Gastroesophageal sphincter (tissue), 4 donors: ENCODE data around the gene BTLA. TPM values are rescaled to one million over a fixed set of nuclear protein-coding genes. Genes with fewer than 3 reads are reported as not detected.

Experiments
- ATAC-seq: fragments of 150-250 bp; one replicate; pipeline ENCODE4 v1.9.1; 2016; ENCODE audit warnings: mild to moderate bottlenecking, moderate library complexity
- H3K27ac ChIP-seq, 4 donors: fragments of 200-600 bp; sonication (generic) in 3 of 4; 1 replicate in 3 of 4; 2 replicates in 1 of 4; pipeline ENCODE4 v1.5.1; 2016 to 2019
- H3K27me3 ChIP-seq: fragments of 200-600 bp; sonication (generic); one replicate; pipeline ENCODE4 v1.5.1; 2019
- H3K36me3 ChIP-seq, 2 donors: fragments of 200-600 bp; sonication (generic); one replicate each; pipeline ENCODE4 v1.5.1; 2019; ENCODE audit warnings: control low read depth in 1 of 2
- H3K4me1 ChIP-seq, 3 donors: fragments of 200-600 bp; sonication (generic); 1 replicate in 2 of 3; 2 replicates in 1 of 3; pipeline ENCODE4 v1.5.1; 2016 to 2019; ENCODE audit warnings: control low read depth in 2 of 3
- H3K4me3 ChIP-seq, 2 donors: fragments of 200-600 bp; sonication (generic); one replicate each; pipeline ENCODE4 v1.5.1; 2019; ENCODE audit warnings: mild to moderate bottlenecking in 1 of 2, moderate library complexity in 1 of 2
- H3K9me3 ChIP-seq, 3 donors: fragments of 200-600 bp; sonication (generic); one replicate each; pipeline ENCODE4 v1.5.1; 2017 to 2019; ENCODE audit warnings: control low read depth in 2 of 3
- EP300 ChIP-seq: sonication (generic); formaldehyde crosslinking; IDR thresholded peaks from one replicate; pipeline ENCODE4 v1.6.1; 2017; ENCODE audit warnings: antibody characterized with exemption, mild to moderate bottlenecking
- POLR2A ChIP-seq, 2 donors: fragments of 450-650 bp; IDR thresholded peaks; one replicate each; pipeline ENCODE4 v1.6.1; 2017; ENCODE audit warnings: antibody characterized with exemption in 2 of 2, mild to moderate bottlenecking in 2 of 2, moderate library complexity in 1 of 2
- POLR2AphosphoS5 ChIP-seq: sonication (generic); formaldehyde crosslinking; IDR thresholded peaks from one replicate; pipeline ENCODE4 v1.6.1; 2017; ENCODE audit warnings: antibody characterized with exemption
- whole genome bisulfite sequencing, 2 donors: methylation state at CpG; one replicate each; pipeline ENCODE4 v1.1.5; 2018; ENCODE audit warnings: low coverage in 1 of 2; 5-methylcytosine and 5-hydroxymethylcytosine counted together
- total RNA-seq, 4 donors: library from RNA; depleted of rRNA; stranded (reverse); fragments of >200 nt; gene quantifications; one replicate each; pipeline ENCODE4 v1.1.0, GENCODE V29; 2016
- TF ChIP-seq, protein P1 (sequence below), 4 experiments: fragments of 200-600 bp in 2 of 4; fragments of 450-650 bp in 2 of 4; sonication (generic) in 1 of 4; IDR thresholded peaks; one replicate each; pipeline ENCODE4 v1.5.1; 2017 to 2019; ENCODE audit warnings: antibody characterized with exemption in 4 of 4, mild to moderate bottlenecking in 2 of 4, moderate library complexity in 2 of 4

Gene BTLA
- total RNA-seq, 4 donors from 2014 or later, result 0.08 to 1.8 TPM; not detected in 2

DNA sequence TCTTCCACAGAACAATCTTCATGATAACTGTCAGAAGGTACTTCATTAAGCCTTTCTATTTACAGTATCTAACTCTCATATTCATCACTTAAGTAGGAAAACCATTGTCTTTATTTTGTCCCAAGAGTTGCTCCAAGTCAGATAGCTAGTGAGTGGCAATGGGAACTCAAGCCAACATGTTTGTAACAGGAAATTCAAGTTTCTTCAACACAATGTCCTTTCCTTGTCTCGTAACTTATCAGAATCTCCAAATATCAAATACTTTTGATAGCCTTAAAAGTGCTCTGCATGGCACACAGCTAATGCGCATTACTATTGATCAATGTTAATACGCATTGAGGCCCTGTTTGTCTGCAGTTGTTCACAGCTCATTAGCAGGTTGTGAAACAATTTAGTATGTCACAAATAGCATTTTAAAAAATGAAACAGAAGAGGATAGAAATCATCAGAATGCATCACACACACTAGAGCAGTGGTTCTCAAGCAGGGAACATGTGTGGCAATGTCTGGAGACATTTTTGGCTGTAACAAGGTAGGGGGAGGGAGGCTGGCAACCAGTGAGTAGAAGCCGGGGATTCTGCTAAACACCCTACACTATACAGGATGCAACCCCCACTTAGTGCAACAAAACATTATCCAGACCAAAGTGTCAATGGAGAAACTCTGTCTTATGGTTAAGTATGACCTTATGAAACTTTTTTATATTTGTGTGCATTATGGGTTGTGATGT is 27.5 kb downstream of the BTLA start:
- WGBS, 2 donors, result 84 to 86% methylated on average over 4 of the region's 4 CpGs
- no peaks in the 10 kb centered on the region for H3K36me3 ChIP-seq
- H3K27ac ChIP-seq, result no peak overlapping the region
- TF ChIP-seq POLR2A (IDR thresholded peaks at IDR 0.05) (no peak), POLR2AphosphoS5 (no peak), EP300 (no peak)
- TF ChIP-seq, protein P1, sequence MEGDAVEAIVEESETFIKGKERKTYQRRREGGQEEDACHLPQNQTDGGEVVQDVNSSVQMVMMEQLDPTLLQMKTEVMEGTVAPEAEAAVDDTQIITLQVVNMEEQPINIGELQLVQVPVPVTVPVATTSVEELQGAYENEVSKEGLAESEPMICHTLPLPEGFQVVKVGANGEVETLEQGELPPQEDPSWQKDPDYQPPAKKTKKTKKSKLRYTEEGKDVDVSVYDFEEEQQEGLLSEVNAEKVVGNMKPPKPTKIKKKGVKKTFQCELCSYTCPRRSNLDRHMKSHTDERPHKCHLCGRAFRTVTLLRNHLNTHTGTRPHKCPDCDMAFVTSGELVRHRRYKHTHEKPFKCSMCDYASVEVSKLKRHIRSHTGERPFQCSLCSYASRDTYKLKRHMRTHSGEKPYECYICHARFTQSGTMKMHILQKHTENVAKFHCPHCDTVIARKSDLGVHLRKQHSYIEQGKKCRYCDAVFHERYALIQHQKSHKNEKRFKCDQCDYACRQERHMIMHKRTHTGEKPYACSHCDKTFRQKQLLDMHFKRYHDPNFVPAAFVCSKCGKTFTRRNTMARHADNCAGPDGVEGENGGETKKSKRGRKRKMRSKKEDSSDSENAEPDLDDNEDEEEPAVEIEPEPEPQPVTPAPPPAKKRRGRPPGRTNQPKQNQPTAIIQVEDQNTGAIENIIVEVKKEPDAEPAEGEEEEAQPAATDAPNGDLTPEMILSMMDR (IDR thresholded peaks at IDR 0.05), result no peak
- H3K9me3 ChIP-seq, result no peaks in the 10 kb centered on the region
- no peak for ATAC-seq
- no peaks in the 10 kb centered on the region for H3K27me3 ChIP-seq
- no peak overlapping the region for H3K4me3 ChIP-seq
- no peaks in the 10 kb centered on the region for H3K4me1 ChIP-seq

DNA sequence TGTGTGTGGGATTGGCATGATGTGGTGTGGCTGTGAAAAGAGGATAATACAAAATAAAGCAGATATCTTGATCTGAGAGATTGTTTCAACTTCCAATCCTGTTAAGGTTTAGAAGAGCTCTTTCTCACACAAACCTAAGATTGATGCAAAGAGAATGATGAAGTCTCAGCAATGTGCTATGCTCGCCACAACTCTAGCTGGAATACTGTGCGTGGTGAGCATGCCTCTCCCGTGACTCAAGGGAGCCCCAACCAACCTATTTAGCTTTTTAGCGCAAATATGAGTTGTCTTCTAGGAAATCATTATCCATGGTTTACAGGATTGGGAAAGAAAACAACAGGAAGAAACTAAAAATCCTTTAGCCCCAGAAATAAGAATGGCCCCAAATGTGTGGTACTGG is 28.5 kb downstream of the BTLA start:
- WGBS, 2 donors, result 91 to 97% methylated on average over 4 of the region's 4 CpGs
- Histone ChIP-seq H3K36me3 (no peaks in the 10 kb centered on the region), H3K9me3 (no peaks in the 10 kb centered on the region), H3K27ac (no peak overlapping the region), H3K27me3 (no peaks in the 10 kb centered on the region), H3K4me3 (no peak overlapping the region), H3K4me1 (no peaks in the 10 kb centered on the region)
- ATAC-seq, result no peak
- TF ChIP-seq, protein P1 (IDR thresholded peaks at IDR 0.05), result no peak
- no peak for TF ChIP-seq POLR2A (IDR thresholded peaks at IDR 0.05)
- no peak for TF ChIP-seq POLR2AphosphoS5
- no peak for TF ChIP-seq EP300

DNA sequence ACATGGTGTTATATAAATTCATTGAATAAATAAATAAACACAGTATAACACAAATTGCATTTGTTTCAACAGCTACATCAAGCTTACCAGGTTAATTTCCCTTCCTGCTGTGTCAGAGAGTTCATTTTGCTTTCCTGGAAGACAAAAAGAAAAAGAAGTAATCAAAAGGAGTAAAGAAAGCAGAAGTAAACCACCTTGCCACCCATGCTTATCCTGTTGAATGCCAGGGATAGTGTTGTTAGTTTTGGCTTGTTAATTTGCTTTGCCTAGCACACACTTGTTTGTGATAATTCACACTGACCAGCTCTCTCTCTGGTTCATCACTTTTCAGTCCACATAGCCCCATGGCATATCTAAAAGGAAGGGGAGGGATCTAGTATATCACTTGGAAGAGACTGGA is 29.6 kb downstream of the BTLA start:
- no peak for ATAC-seq
- TF ChIP-seq POLR2AphosphoS5, result no peak
- TF ChIP-seq, protein P1 (IDR thresholded peaks at IDR 0.05), result no peak
- Histone ChIP-seq H3K4me1 (no peaks in the 10 kb centered on the region), H3K36me3 (no peaks in the 10 kb centered on the region), H3K4me3 (no peak overlapping the region), H3K27me3 (no peaks in the 10 kb centered on the region), H3K9me3 (no peaks in the 10 kb centered on the region), H3K27ac (no peak overlapping the region)

DNA sequence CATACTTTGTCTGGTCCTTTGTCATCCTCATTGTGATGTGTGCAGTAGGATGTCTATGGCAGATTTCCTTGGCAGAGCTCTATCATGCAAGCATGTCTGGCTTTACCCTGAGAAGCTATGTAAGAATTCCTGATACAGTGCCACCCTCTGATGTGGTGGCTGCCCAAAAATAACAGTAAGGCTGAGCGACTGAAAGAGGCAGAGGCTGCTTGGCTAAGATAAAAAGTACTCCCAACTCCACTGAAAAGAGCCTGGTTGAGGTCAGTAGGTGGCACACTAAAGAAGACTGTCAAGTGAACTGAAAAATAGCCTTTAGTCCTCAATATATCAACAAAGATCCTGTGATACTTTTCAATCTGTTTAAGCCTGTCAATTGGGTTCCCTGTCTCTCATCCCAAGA is 31.7 kb downstream of the BTLA start:
- H3K4me1 ChIP-seq, result no peaks in the 10 kb centered on the region
- WGBS, 2 donors, result 83% methylated on average over 1 of the region's 1 CpG; no CpG with 5 or more reads in 1 of the 2 donors
- TF ChIP-seq POLR2A (IDR thresholded peaks at IDR 0.05) (no peak), POLR2AphosphoS5 (no peak), EP300 (no peak)
- TF ChIP-seq, protein P1 (IDR thresholded peaks at IDR 0.05), result no peak
- no peak for ATAC-seq
- no peak overlapping the region for H3K4me3 ChIP-seq
- H3K36me3 ChIP-seq, result no peaks in the 10 kb centered on the region
- H3K9me3 ChIP-seq, result no peaks in the 10 kb centered on the region
- no peak overlapping the region for H3K27ac ChIP-seq
- no peaks in the 10 kb centered on the region for H3K27me3 ChIP-seq

DNA sequence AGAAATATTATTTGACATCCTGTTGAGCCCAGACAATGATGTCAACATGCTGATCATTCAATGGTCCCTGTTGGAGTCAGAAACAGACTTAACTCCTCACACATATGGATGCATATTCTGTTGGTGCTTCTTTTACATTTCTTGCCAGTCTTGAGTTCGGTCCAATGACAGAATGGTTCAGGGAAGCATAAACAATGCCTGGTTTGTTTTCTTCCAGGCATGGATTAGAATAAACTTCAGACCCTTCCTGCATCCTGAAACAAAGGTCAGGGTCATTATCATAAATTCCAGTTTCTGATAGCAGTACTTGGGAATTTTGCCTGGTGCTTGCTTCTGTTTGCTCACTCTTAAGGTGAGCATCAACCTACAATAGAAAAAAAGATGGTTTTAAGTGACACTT is 33.3 kb downstream of the BTLA start:
- Histone ChIP-seq H3K36me3 (no peaks in the 10 kb centered on the region), H3K9me3 (no peaks in the 10 kb centered on the region), H3K4me1 (no peaks in the 10 kb centered on the region), H3K27ac (no peak overlapping the region), H3K27me3 (no peaks in the 10 kb centered on the region), H3K4me3 (no peak overlapping the region)
- TF ChIP-seq POLR2A (IDR thresholded peaks at IDR 0.05) (no peak), EP300 (no peak), POLR2AphosphoS5 (no peak)
- TF ChIP-seq, protein P1 (IDR thresholded peaks at IDR 0.05), result no peak
- no peak for ATAC-seq
- 0 to 40% methylated on average over 1 of the region's 1 CpG for WGBS, 2 donors
